Measurements from ENCODE around the gene CDX2.

DNA sequence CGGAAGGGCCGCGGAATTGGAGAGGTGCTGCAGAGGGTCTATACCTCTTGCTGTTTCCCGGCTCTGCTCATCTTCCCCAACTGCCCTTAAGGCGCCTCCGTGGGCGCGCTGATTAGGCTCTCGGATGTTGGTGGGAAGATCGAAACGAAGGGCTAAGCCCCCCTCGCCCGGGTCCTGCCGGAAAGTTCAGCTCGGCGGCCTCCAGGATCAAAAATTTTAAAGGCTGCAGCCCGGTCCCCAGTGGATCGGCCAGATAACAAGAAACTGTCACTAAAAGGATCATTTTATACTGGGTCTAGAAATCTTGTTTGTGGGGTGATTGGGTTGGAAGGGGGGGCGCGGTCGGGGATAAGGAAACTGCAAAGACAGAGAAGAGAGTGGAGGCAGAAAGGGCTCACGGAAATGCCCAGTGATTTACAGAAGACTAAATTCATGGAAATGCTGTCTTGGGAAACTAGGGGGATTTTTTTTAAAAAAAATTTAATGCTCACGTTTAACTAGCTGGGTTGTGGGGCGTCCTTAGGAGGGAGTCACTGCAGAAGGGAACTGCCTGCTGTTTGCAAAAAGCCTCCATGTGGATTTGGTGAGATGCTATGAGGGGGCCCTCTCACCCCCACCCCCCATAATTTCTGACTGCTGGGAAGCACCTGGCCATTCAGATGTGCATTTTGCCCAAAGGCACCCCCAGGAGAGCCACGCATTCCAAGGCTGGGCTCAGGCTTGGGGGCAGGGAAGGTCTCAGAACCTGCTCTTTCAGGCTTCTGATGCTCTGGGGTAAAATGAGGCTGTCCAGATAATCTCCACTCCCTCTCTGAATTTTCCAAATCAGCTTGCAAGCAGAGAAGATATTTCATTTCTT lies 7.7 kb downstream of the CDX2 start:
- TF ChIP-seq, protein P1, sequence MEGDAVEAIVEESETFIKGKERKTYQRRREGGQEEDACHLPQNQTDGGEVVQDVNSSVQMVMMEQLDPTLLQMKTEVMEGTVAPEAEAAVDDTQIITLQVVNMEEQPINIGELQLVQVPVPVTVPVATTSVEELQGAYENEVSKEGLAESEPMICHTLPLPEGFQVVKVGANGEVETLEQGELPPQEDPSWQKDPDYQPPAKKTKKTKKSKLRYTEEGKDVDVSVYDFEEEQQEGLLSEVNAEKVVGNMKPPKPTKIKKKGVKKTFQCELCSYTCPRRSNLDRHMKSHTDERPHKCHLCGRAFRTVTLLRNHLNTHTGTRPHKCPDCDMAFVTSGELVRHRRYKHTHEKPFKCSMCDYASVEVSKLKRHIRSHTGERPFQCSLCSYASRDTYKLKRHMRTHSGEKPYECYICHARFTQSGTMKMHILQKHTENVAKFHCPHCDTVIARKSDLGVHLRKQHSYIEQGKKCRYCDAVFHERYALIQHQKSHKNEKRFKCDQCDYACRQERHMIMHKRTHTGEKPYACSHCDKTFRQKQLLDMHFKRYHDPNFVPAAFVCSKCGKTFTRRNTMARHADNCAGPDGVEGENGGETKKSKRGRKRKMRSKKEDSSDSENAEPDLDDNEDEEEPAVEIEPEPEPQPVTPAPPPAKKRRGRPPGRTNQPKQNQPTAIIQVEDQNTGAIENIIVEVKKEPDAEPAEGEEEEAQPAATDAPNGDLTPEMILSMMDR (IDR thresholded peaks at IDR 0.05; ENCODE audit: insufficient read depth, low read length), result no peak
- TF ChIP-seq, protein P2, sequence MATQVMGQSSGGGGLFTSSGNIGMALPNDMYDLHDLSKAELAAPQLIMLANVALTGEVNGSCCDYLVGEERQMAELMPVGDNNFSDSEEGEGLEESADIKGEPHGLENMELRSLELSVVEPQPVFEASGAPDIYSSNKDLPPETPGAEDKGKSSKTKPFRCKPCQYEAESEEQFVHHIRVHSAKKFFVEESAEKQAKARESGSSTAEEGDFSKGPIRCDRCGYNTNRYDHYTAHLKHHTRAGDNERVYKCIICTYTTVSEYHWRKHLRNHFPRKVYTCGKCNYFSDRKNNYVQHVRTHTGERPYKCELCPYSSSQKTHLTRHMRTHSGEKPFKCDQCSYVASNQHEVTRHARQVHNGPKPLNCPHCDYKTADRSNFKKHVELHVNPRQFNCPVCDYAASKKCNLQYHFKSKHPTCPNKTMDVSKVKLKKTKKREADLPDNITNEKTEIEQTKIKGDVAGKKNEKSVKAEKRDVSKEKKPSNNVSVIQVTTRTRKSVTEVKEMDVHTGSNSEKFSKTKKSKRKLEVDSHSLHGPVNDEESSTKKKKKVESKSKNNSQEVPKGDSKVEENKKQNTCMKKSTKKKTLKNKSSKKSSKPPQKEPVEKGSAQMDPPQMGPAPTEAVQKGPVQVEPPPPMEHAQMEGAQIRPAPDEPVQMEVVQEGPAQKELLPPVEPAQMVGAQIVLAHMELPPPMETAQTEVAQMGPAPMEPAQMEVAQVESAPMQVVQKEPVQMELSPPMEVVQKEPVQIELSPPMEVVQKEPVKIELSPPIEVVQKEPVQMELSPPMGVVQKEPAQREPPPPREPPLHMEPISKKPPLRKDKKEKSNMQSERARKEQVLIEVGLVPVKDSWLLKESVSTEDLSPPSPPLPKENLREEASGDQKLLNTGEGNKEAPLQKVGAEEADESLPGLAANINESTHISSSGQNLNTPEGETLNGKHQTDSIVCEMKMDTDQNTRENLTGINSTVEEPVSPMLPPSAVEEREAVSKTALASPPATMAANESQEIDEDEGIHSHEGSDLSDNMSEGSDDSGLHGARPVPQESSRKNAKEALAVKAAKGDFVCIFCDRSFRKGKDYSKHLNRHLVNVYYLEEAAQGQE (IDR thresholded peaks at IDR 0.05; ENCODE audit: insufficient replicate concordance, low read depth), result no peak
